Tibial nerve (tissue), 4 donors: ENCODE measurements around the gene FAM193B.

Source experiments
- EP300 ChIP-seq, 2 donors: sonication (generic); formaldehyde crosslinking; IDR thresholded peaks; one replicate each; pipeline ENCODE4 v1.6.1; 2017; ENCODE audit warnings: antibody characterized with exemption in 2 of 2, mild to moderate bottlenecking in 1 of 2
- TF ChIP-seq, protein P1 (sequence below), 5 experiments: fragments of 200-600 bp in 3 of 5; fragments of 450-650 bp in 2 of 5; sonication (generic) in 3 of 5; IDR thresholded peaks; one replicate each; pipeline ENCODE4 v1.5.1; 2016 to 2019; ENCODE audit warnings: antibody characterized with exemption in 5 of 5, mild to moderate bottlenecking in 3 of 5, moderate library complexity in 2 of 5

GRCh38 chr5:177491983-177492746 is 62.2 kb downstream of the FAM193B start:
- TF ChIP-seq, protein P1, sequence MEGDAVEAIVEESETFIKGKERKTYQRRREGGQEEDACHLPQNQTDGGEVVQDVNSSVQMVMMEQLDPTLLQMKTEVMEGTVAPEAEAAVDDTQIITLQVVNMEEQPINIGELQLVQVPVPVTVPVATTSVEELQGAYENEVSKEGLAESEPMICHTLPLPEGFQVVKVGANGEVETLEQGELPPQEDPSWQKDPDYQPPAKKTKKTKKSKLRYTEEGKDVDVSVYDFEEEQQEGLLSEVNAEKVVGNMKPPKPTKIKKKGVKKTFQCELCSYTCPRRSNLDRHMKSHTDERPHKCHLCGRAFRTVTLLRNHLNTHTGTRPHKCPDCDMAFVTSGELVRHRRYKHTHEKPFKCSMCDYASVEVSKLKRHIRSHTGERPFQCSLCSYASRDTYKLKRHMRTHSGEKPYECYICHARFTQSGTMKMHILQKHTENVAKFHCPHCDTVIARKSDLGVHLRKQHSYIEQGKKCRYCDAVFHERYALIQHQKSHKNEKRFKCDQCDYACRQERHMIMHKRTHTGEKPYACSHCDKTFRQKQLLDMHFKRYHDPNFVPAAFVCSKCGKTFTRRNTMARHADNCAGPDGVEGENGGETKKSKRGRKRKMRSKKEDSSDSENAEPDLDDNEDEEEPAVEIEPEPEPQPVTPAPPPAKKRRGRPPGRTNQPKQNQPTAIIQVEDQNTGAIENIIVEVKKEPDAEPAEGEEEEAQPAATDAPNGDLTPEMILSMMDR (IDR thresholded peaks at IDR 0.05), result no peak
- no peak for TF ChIP-seq EP300 (IDR thresholded peaks at IDR 0.05)
